ENCODE measurements around the gene ATP9A. TPM values are rescaled to one million over a fixed set of nuclear protein-coding genes. Genes with fewer than 3 reads are reported as not detected.
A peak's percentile ranks its signal among the peaks of the same experiment; 100 is the strongest.

ATP9A gene
- polyA plus RNA-seq, 1 donor from 2014 or later, result 56.1 TPM

GRCh38 chr20:51595058-51595532 lies 173.1 kb downstream of the ATP9A start:
- no peak overlapping the region for H3K4me3 ChIP-seq (ENCODE audit: low read length)
- H3K27me3 ChIP-seq (ENCODE audit: insufficient read depth, low read depth, low read length), result no peaks in the 10 kb centered on the region
- peaks cover 6% of the 10 kb centered on the region for H3K36me3 ChIP-seq (ENCODE audit: insufficient read depth, low read length)
- H3K9me2 ChIP-seq (ENCODE audit: insufficient read depth, low read length), result no peaks in the 10 kb centered on the region
- no peaks in the 10 kb centered on the region for H3K9me3 ChIP-seq (ENCODE audit: low read length)
- H3K27ac ChIP-seq (ENCODE audit: low read length), result no peak overlapping the region
- H2AFZ ChIP-seq (ENCODE audit: low read depth, low read length), result no peak overlapping the region
- H3F3A ChIP-seq (ENCODE audit: insufficient read depth, low read length, poor library complexity, severe bottlenecking), result no peaks in the 10 kb centered on the region
- no peak overlapping the region for H3K9ac ChIP-seq (ENCODE audit: low read length)
- TF ChIP-seq TAF1 (IDR thresholded peaks at IDR 0.05; ENCODE audit: low read depth), result no peak
- TF ChIP-seq MXI1 (conservative IDR thresholded peaks at IDR 0.05; ENCODE audit: poor library complexity, severe bottlenecking), result no peak
- TF ChIP-seq SMC3 (conservative IDR thresholded peaks at IDR 0.05; ENCODE audit: poor library complexity), result peak; percentile 78
- no peak for TF ChIP-seq POLR2AphosphoS5 (IDR thresholded peaks at IDR 0.05)
- TF ChIP-seq, protein P1, sequence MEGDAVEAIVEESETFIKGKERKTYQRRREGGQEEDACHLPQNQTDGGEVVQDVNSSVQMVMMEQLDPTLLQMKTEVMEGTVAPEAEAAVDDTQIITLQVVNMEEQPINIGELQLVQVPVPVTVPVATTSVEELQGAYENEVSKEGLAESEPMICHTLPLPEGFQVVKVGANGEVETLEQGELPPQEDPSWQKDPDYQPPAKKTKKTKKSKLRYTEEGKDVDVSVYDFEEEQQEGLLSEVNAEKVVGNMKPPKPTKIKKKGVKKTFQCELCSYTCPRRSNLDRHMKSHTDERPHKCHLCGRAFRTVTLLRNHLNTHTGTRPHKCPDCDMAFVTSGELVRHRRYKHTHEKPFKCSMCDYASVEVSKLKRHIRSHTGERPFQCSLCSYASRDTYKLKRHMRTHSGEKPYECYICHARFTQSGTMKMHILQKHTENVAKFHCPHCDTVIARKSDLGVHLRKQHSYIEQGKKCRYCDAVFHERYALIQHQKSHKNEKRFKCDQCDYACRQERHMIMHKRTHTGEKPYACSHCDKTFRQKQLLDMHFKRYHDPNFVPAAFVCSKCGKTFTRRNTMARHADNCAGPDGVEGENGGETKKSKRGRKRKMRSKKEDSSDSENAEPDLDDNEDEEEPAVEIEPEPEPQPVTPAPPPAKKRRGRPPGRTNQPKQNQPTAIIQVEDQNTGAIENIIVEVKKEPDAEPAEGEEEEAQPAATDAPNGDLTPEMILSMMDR (IDR thresholded peaks at IDR 0.05; ENCODE audit: poor library complexity, severe bottlenecking), result peak; percentile 67
- no peak for TF ChIP-seq EP300 (conservative IDR thresholded peaks at IDR 0.05; ENCODE audit: poor library complexity, severe bottlenecking)
- peak; percentile 75 for TF ChIP-seq RAD21 (conservative IDR thresholded peaks at IDR 0.05)
- H4K20me1 ChIP-seq (ENCODE audit: insufficient read depth), result no peaks in the 10 kb centered on the region
- no peak overlapping the region for H3K4me2 ChIP-seq (ENCODE audit: low read length)
- no peaks in the 10 kb centered on the region for H3K79me2 ChIP-seq (replicated peaks; ENCODE audit: insufficient read depth, low read length)

DNA sequence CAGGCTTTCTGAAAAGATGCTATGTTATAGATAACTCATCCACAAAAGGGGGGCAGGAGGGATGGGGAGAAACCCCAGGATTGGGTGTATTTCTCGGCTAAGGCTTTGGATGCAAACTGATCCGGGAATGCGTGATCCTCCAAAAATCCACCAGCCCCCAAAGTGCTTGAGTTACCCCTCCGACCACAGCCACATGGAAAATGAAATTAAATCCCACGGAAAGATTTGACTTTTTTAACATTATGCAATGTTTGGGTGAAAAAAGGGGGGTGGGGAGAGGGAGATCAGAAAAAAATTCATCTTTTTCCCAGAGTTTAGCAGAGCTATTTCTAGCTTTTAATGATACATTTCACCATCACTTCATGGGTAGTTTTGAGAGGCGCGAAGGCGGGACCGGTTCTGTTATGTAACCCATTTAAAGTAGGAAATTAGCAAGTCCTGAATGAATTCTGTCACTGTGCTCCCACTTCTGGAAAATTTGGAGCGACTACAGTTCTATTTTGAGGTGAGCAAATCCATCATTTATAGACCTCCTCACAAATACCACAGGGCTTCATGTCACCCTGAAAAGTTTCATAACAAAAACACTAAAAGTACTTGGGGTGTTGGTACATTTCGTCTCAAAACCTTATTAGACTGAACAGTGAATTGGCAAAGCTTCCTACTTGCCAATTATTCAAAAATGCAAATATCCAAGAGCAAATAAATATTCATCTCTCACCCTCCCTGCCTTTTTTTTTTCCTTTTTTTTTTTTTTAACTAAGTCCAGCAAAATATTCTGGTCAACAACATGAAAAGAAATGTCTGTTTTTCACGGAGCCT lies 173.7 kb downstream of the ATP9A start:
- Histone ChIP-seq H3K9me2 (ENCODE audit: insufficient read depth, low read length) (no peaks in the 10 kb centered on the region), H3K27ac (ENCODE audit: low read length) (no peak overlapping the region), H3K79me2 (replicated peaks; ENCODE audit: insufficient read depth, low read length) (no peaks in the 10 kb centered on the region), H3K4me3 (ENCODE audit: low read length) (no peak overlapping the region), H2AFZ (ENCODE audit: low read depth, low read length) (no peak overlapping the region), H3K4me2 (ENCODE audit: low read length) (no peak overlapping the region), H3K27me3 (ENCODE audit: insufficient read depth, low read depth, low read length) (no peaks in the 10 kb centered on the region), H3F3A (ENCODE audit: insufficient read depth, low read length, poor library complexity, severe bottlenecking) (no peaks in the 10 kb centered on the region), H4K20me1 (ENCODE audit: insufficient read depth) (no peaks in the 10 kb centered on the region), H3K9me3 (ENCODE audit: low read length) (no peaks in the 10 kb centered on the region), H3K36me3 (ENCODE audit: insufficient read depth, low read length) (no peaks in the 10 kb centered on the region), H3K9ac (ENCODE audit: low read length) (no peak overlapping the region)
- TF ChIP-seq POLR2AphosphoS5 (IDR thresholded peaks at IDR 0.05) (no peak), REST (IDR thresholded peaks at IDR 0.05; ENCODE audit: borderline replicate concordance) (no peak), MXI1 (conservative IDR thresholded peaks at IDR 0.05; ENCODE audit: poor library complexity, severe bottlenecking) (no peak), EZH2 (IDR thresholded peaks at IDR 0.05; ENCODE audit: borderline replicate concordance, insufficient read depth, low read length, poor library complexity, severe bottlenecking) (no peak), RAD21 (conservative IDR thresholded peaks at IDR 0.05) (no peak), SMC3 (conservative IDR thresholded peaks at IDR 0.05; ENCODE audit: poor library complexity) (no peak), EP300 (conservative IDR thresholded peaks at IDR 0.05; ENCODE audit: poor library complexity, severe bottlenecking) (no peak), TAF1 (IDR thresholded peaks at IDR 0.05; ENCODE audit: low read depth) (no peak)
- TF ChIP-seq, protein P1 (IDR thresholded peaks at IDR 0.05; ENCODE audit: poor library complexity, severe bottlenecking), result no peak

All from neural cell (in vitro differentiated cells).